Calu3 (cell line): ENCODE results near the gene DCLK1. TPM values are rescaled to one million over a fixed set of nuclear protein-coding genes. Genes with fewer than 3 reads are reported as not detected.

Experiments
- BruUV-seq: library from RNA; stranded (reverse); fragments of 400-500 nt; replicated peaks from 2 replicates; lab custom pipeline; 2021; lab: Mats Ljungman, UMichigan
- CTCF ChIA-PET: fragments of 300-600 bp; sonication (Branson Sonifier 250); formaldehyde crosslinking; loops from one replicate; lab custom pipeline; 2022; ENCODE audit warnings: antibody characterized with exemption; lab: Charles Lee
- DNase-seq: peaks from one replicate; pipeline ENCODE4 v3.0.0; 2022
- H3K27ac Mint-ChIP-seq: one replicate; pipeline ENCODE4 v1.8.0; 2022; ENCODE audit warnings: mixed read lengths; ENCODE audit not compliant: unreplicated experiment
- H3K27me3 Mint-ChIP-seq: one replicate; pipeline ENCODE4 v1.8.0; 2022; ENCODE audit warnings: mixed read lengths; ENCODE audit not compliant: unreplicated experiment
- H3K36me3 Mint-ChIP-seq: one replicate; pipeline ENCODE4 v1.8.0; 2022; ENCODE audit warnings: mild to moderate bottlenecking, moderate library complexity, mixed read lengths; ENCODE audit not compliant: insufficient read depth, unreplicated experiment
- H3K4me1 Mint-ChIP-seq: one replicate; pipeline ENCODE4 v1.8.0; 2022; ENCODE audit warnings: mild to moderate bottlenecking, low read depth, mixed read lengths; ENCODE audit not compliant: unreplicated experiment
- H3K4me3 Mint-ChIP-seq: one replicate; pipeline ENCODE4 v1.8.0; 2022; ENCODE audit warnings: mild to moderate bottlenecking, low read depth, moderate library complexity, mixed read lengths; ENCODE audit not compliant: unreplicated experiment
- H3K9me3 Mint-ChIP-seq: one replicate; pipeline ENCODE4 v1.8.0; 2022; ENCODE audit warnings: low read depth, mixed read lengths; ENCODE audit not compliant: unreplicated experiment
- intact Hi-C: fragments of 100-400 bp; cut with micrococcal nuclease; formaldehyde crosslinking; loops from one replicate; pipeline ENCODE4 v1.10.0; 2022; ENCODE audit not compliant: unreplicated experiment
- total RNA-seq: library from RNA; stranded (reverse); gene quantifications from 2 replicates; pipeline ENCODE4 v1.2.3, GENCODE V29; 2022
- TF ChIP-seq, protein P1 (sequence below): fragments of 200-600 bp; IDR thresholded peaks from one replicate; pipeline ENCODE4 v1.8.0; 2022; ENCODE audit warnings: antibody characterized with exemption; ENCODE audit not compliant: unreplicated experiment

Gene DCLK1
- total RNA-seq, 1 experiment from 2014 or later: not detected

DNA sequence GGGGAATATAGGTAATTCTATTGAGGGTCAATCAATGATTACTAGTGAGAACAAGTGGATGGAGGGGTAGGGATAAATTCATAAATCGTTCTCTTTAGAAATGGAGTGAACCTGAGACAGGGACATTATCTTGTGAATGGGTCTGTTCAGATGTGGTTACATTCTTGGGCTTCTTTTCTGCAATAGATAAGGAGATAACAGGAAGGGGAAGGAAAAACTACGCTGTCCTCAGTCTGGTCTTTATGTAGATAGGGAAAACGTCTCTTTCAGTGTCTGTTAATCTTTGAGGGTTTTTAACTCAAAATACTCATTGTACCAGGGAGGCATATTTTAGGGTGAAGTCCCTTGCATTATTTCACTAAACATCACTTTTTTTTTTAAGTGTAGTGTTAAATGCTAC, 388.0 kb downstream of the DCLK1 start:
- H3K36me3 Mint-ChIP-seq: no peaks in the 10 kb centered on the region
- CTCF ChIA-PET: no interaction called here
- H3K4me1 Mint-ChIP-seq: peaks cover 9% of the 10 kb centered on the region
- no peaks in the 10 kb centered on the region for H3K9me3 Mint-ChIP-seq
- TF ChIP-seq, protein P1, sequence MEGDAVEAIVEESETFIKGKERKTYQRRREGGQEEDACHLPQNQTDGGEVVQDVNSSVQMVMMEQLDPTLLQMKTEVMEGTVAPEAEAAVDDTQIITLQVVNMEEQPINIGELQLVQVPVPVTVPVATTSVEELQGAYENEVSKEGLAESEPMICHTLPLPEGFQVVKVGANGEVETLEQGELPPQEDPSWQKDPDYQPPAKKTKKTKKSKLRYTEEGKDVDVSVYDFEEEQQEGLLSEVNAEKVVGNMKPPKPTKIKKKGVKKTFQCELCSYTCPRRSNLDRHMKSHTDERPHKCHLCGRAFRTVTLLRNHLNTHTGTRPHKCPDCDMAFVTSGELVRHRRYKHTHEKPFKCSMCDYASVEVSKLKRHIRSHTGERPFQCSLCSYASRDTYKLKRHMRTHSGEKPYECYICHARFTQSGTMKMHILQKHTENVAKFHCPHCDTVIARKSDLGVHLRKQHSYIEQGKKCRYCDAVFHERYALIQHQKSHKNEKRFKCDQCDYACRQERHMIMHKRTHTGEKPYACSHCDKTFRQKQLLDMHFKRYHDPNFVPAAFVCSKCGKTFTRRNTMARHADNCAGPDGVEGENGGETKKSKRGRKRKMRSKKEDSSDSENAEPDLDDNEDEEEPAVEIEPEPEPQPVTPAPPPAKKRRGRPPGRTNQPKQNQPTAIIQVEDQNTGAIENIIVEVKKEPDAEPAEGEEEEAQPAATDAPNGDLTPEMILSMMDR: no peak
- intact Hi-C loops: no loop called here
- no TSS peak for BruUV-seq
- DNase-seq: no peak
- peaks cover 24% of the 10 kb centered on the region for H3K27me3 Mint-ChIP-seq
- H3K27ac Mint-ChIP-seq: no peak overlapping the region
- H3K4me3 Mint-ChIP-seq: no peak overlapping the region

DNA sequence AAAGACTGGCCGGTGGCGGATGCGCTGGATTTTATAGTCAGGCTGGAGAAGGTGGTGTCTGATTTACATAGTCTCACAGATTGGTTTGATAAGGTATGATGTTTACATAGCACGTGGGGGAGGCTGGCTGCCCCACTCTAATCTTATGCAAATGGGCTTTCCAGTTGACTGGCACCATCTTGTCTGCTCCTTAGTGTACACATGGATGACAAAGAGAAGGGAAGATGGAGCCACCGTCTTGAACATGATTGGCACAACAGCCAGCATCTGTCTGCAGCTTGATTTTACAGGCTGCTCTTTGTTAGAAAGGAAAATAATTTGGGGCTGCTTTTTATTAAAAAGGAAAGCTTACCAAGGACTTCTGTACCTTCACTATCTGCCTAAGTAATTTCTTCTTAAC, 389.5 kb downstream of the DCLK1 start:
- no peaks in the 10 kb centered on the region for H3K9me3 Mint-ChIP-seq

DNA sequence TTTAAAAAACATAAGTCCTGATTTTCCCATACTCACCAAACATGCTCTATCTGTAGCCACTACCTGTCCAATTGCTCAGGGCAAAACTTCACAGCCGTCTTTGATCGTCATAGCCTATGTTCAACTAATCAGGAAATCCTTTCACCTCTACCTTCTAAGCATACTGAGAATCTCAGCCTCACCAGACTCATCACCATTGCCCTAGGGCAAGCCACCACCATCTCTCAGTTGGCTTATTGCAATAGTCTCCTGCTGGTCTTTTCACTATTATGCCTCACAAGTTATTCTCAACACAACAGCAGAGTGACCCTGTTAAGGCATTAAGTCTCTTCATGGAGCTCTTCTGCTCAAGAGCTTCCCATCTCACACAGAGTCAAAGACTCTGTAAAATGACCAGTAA, 394.3 kb downstream of the DCLK1 start:
- Mint-ChIP-seq H3K4me3 (no peak overlapping the region), H3K9me3 (no peaks in the 10 kb centered on the region), H3K36me3 (no peaks in the 10 kb centered on the region), H3K4me1 (no peaks in the 10 kb centered on the region), H3K27ac (no peak overlapping the region), H3K27me3 (peaks cover 6% of the 10 kb centered on the region)
- TF ChIP-seq, protein P1: no peak
- intact Hi-C loops: no loop called here
- BruUV-seq: no TSS peak
- CTCF ChIA-PET: no interaction called here
- no peak for DNase-seq

More for the DNA sequence above, 389.5 kb downstream of the DCLK1 start:
- H3K27ac Mint-ChIP-seq: no peak overlapping the region
- TF ChIP-seq, protein P1: no peak
- H3K4me3 Mint-ChIP-seq: no peak overlapping the region
- CTCF ChIA-PET: no interaction called here
- peaks cover 24% of the 10 kb centered on the region for H3K27me3 Mint-ChIP-seq
- no TSS peak for BruUV-seq
- intact Hi-C loops: no loop called here
- no peak for DNase-seq
- peaks cover 9% of the 10 kb centered on the region for H3K4me1 Mint-ChIP-seq
- no peaks in the 10 kb centered on the region for H3K36me3 Mint-ChIP-seq

GRCh38 chr13:35733827-35734226, 397.4 kb downstream of the DCLK1 start:
- TF ChIP-seq, protein P1: no peak
- CTCF ChIA-PET: interaction anchor here (1.2 kb wide), 1 partner anchor 11 kb away, joined by 3 read pairs; no protein-coding TSS in a partner anchor
- intact Hi-C loops: no loop called here
- Mint-ChIP-seq H3K36me3 (no peaks in the 10 kb centered on the region), H3K9me3 (no peaks in the 10 kb centered on the region), H3K4me3 (no peak overlapping the region), H3K27me3 (no peaks in the 10 kb centered on the region), H3K27ac (no peak overlapping the region), H3K4me1 (no peaks in the 10 kb centered on the region)
- BruUV-seq: no TSS peak
- no peak for DNase-seq
